ENCODE measurements around the gene ERFE.
A peak's percentile ranks its signal among the peaks of the same experiment; 100 is the strongest.

ERFE gene

GRCh38 chr2:238125127-238125885 lies 33.5 kb upstream of the ERFE start:
- Histone ChIP-seq H3K36me3 (no peaks in the 10 kb centered on the region), H3K4me1 (peaks cover 0 to 9% (median 7%) of the 10 kb centered on the region in 4 donors), H3K27me3 (peaks cover 0 to 6% of the 10 kb centered on the region in 2 donors), H3K27ac (no peak overlapping the region), H3K9me3 (no peaks in the 10 kb centered on the region), H3K4me3 (no peak overlapping the region)
- no peak for DNase-seq
- no peak for TF ChIP-seq CTCF (IDR thresholded peaks at IDR 0.05)
- intact Hi-C loops (cut with DNase I; ENCODE audit: low total_unique reads): no loop called here

- TF ChIP-seq CTCF (IDR thresholded peaks at IDR 0.05): no peak
- Histone ChIP-seq H3K4me3 (no peak overlapping the region), H3K9me3 (no peaks in the 10 kb centered on the region), H3K27ac (no peak overlapping the region), H3K36me3 (no peaks in the 10 kb centered on the region), H3K4me1 (peaks cover 0 to 9% (median 7%) of the 10 kb centered on the region in 4 donors), H3K27me3 (no peaks in the 10 kb centered on the region)
- intact Hi-C loops (cut with DNase I; ENCODE audit: low total_unique reads): no loop called here
- DNase-seq: no peak
Observed at GRCh38 chr2:238126338-238126737, 32.4 kb upstream of the ERFE start.

- no peak for TF ChIP-seq CTCF (IDR thresholded peaks at IDR 0.05)
- no peaks in the 10 kb centered on the region for H3K27me3 ChIP-seq
- H3K4me3 ChIP-seq: no peak overlapping the region
- no peaks in the 10 kb centered on the region for H3K36me3 ChIP-seq
- H3K27ac ChIP-seq: no peak overlapping the region
- DNase-seq: no peak
- intact Hi-C loops (cut with DNase I; ENCODE audit: low total_unique reads): no loop called here
- no peaks in the 10 kb centered on the region for H3K9me3 ChIP-seq
- H3K4me1 ChIP-seq: peaks cover 0 to 9% (median 7%) of the 10 kb centered on the region in 4 donors
Observed at GRCh38 chr2:238126775-238127164, 32.0 kb upstream of the ERFE start.

- H3K9me3 ChIP-seq: no peaks in the 10 kb centered on the region
- DNase-seq: no peak
- intact Hi-C loops (cut with DNase I; ENCODE audit: low total_unique reads): no loop called here
- H3K27ac ChIP-seq: no peak overlapping the region
- H3K4me1 ChIP-seq: peaks cover 0 to 9% (median 7%) of the 10 kb centered on the region in 4 donors
- H3K4me3 ChIP-seq: peak overlapping the region; percentile 14 to 34
- no peaks in the 10 kb centered on the region for H3K27me3 ChIP-seq
- no peaks in the 10 kb centered on the region for H3K36me3 ChIP-seq
- TF ChIP-seq CTCF (IDR thresholded peaks at IDR 0.05): no peak
Observed at GRCh38 chr2:238127165-238128060, 31.4 kb upstream of the ERFE start.

- TF ChIP-seq CTCF (IDR thresholded peaks at IDR 0.05): no peak
- DNase-seq: no peak
Observed at GRCh38 chr2:238128061-238128440, 30.7 kb upstream of the ERFE start.

More at GRCh38 chr2:238128061-238128440, 30.7 kb upstream of the ERFE start:
- H3K4me3 ChIP-seq: no peak overlapping the region
- no peak overlapping the region for H3K27ac ChIP-seq
- no peaks in the 10 kb centered on the region for H3K36me3 ChIP-seq
- intact Hi-C loops (cut with DNase I; ENCODE audit: low total_unique reads): no loop called here
- peaks cover 0 to 9% (median 7%) of the 10 kb centered on the region in 4 donors for H3K4me1 ChIP-seq
- no peaks in the 10 kb centered on the region for H3K27me3 ChIP-seq
- no peaks in the 10 kb centered on the region for H3K9me3 ChIP-seq
